SK-N-SH treated with all-trans-retinoic acid at 6 μM for 48 hours (cell line): ENCODE measurements around the gene KIT.

Experiments used
- CREB5 ChIP-seq: fragments of 250-450 bp; sonication (Bioruptor Pico); IDR thresholded peaks from 2 replicates; pipeline ENCODE4 v1.5.1; 2020; ENCODE audit warnings: low read depth, mild to moderate bottlenecking, moderate library complexity
- CSDC2 ChIP-seq: fragments of 250-450 bp; sonication (Bioruptor Pico); IDR thresholded peaks from 2 replicates; pipeline ENCODE4 v1.5.0; 2020; ENCODE audit warnings: mild to moderate bottlenecking, moderate library complexity
- CSRNP3 ChIP-seq: fragments of 250-450 bp; sonication (Bioruptor Pico); IDR thresholded peaks from 2 replicates; pipeline ENCODE4 v1.5.1; 2021; ENCODE audit warnings: mild to moderate bottlenecking, moderate library complexity

GRCh38 chr4:54731976-54732375 lies 74.2 kb downstream of the KIT start:
- TF ChIP-seq CSRNP3, result no peak
- no peak for TF ChIP-seq CSDC2 (CRISPR knock-in tag)
- no peak for TF ChIP-seq CREB5 (CRISPR knock-in tag)
